HepG2 (cell line): Measurements from ENCODE around the gene EZH1. TPM values are rescaled to one million over a fixed set of nuclear protein-coding genes. Genes with fewer than 3 reads are reported as not detected.

Experiments used
- ARNT2 ChIP-seq: sonication (generic); formaldehyde crosslinking; IDR thresholded peaks from 2 replicates; pipeline ENCODE4 v1.8.0; 2022; ENCODE audit warnings: mild to moderate bottlenecking, low read depth, missing genetic modification reagents, moderate library complexity
- CEBPB ChIP-seq: IDR thresholded peaks from 2 replicates; pipeline ENCODE4 v1.6.1; 2011; ENCODE audit warnings: low read depth, low read length, improper control_type of control experiment, borderline replicate concordance
- CHCHD3 ChIP-seq: sonication (generic); formaldehyde crosslinking; IDR thresholded peaks from 2 replicates; pipeline ENCODE4 v1.8.0; 2022; ENCODE audit warnings: mild to moderate bottlenecking, missing genetic modification reagents, moderate library complexity
- MYNN ChIP-seq: sonication (generic); formaldehyde crosslinking; IDR thresholded peaks from 2 replicates; pipeline ENCODE4 v1.4.0; 2020; ENCODE audit warnings: mild to moderate bottlenecking, low read depth, missing genetic modification reagents
- MZF1 ChIP-seq: sonication (generic); formaldehyde crosslinking; IDR thresholded peaks from 2 replicates; pipeline ENCODE4 v1.8.1; 2023; ENCODE audit warnings: mild to moderate bottlenecking, missing genetic modification reagents, borderline replicate concordance
- PHF20 ChIP-seq: sonication (generic); formaldehyde crosslinking; IDR thresholded peaks from 2 replicates; pipeline ENCODE4 v1.5.0; 2020; ENCODE audit warnings: mild to moderate bottlenecking, missing genetic modification reagents
- PLSCR1 ChIP-seq: sonication (generic); formaldehyde crosslinking; IDR thresholded peaks from 2 replicates; pipeline ENCODE4 v1.5.0; 2020; ENCODE audit warnings: missing genetic modification reagents, mild to moderate bottlenecking, borderline replicate concordance
- RXRB ChIP-seq: IDR thresholded peaks from 2 replicates; pipeline ENCODE4 v1.6.1; 2016; ENCODE audit warnings: borderline replicate concordance, missing genetic modification reagents, missing compliant biosample characterization
- ZNF101 ChIP-seq: sonication (generic); formaldehyde crosslinking; IDR thresholded peaks from 2 replicates; pipeline ENCODE4 v1.4.0; 2020; ENCODE audit warnings: mild to moderate bottlenecking, low read depth, missing genetic modification reagents, borderline replicate concordance
- ZNF446 ChIP-seq: sonication (generic); formaldehyde crosslinking; IDR thresholded peaks from 2 replicates; pipeline ENCODE4 v1.5.0; 2020; ENCODE audit warnings: mild to moderate bottlenecking, missing genetic modification reagents
- ZNF574 ChIP-seq: sonication (generic); formaldehyde crosslinking; IDR thresholded peaks from 2 replicates; pipeline ENCODE4 v1.4.0; 2020; ENCODE audit warnings: missing genetic modification reagents
- polyA plus RNA-seq, 8 experiments: library from polyadenylated mRNA; depleted of rRNA in 3 of 8; stranded (reverse) in 7 of 8; unstranded in 1 of 8; fragments of >200 nt; fragmentation: Illumina TruSeq in 4 of 8; extraction: Trizol in 4 of 8; gene quantifications; 2 replicates each; pipeline versions ENCODE4 v1.2.1 to v1.2.3, GENCODE V29; 2011 to 2016; ENCODE audit warnings: low read depth in 4 of 8, missing spikeins in 1 of 8, mixed read lengths in 1 of 8; ENCODE audit not compliant: insufficient read depth in 1 of 8
- total RNA-seq, 5 experiments: library from RNA; depleted of rRNA; stranded (reverse); fragments of >200 nt; fragmentation: Illumina TruSeq; extraction: Trizol; gene quantifications; 2 replicates each; pipeline ENCODE4 v1.2.3, GENCODE V29; 2016; ENCODE audit warnings: low read depth in 1 of 5
- TF ChIP-seq, protein P1 (sequence below): sonication (generic); formaldehyde crosslinking; IDR thresholded peaks from 2 replicates; pipeline ENCODE4 v1.5.0; 2020; ENCODE audit warnings: missing genetic modification reagents
- TF ChIP-seq, protein P2 (sequence below): sonication (generic); formaldehyde crosslinking; IDR thresholded peaks from 2 replicates; pipeline ENCODE4 v1.5.0; 2020; ENCODE audit warnings: mild to moderate bottlenecking, missing genetic modification reagents, borderline replicate concordance

EZH1 gene
- total and polyA plus RNA-seq, 2 of the 13 experiments (the other 11 are each of a cell fraction or from before 2014, with no cell fraction given), result 11.6 to 24.0 TPM

GRCh38 chr17:42659079-42659931 is 85.5 kb downstream of the EZH1 start, which contains the start of gene TUBG2 (continued):
- TF ChIP-seq ZNF574 (CRISPR knock-in tag) (peak; percentile 77), MZF1 (CRISPR knock-in tag) (no peak), PLSCR1 (no peak), ZNF101 (CRISPR knock-in tag) (no peak), CEBPB (no peak), ZNF446 (CRISPR knock-in tag) (peak; percentile 64; the same call in 1 of the 2 replicates), CHCHD3 (0 out of 2 replicates have a peak, but pooled peaks have one; percentile 20), MYNN (0 out of 2 replicates have a peak, but pooled peaks have one; percentile 81), PHF20 (peak; percentile 29; the same call in 1 of the 2 replicates), RXRB (CRISPR knock-in tag) (peak; percentile 65), ARNT2 (CRISPR knock-in tag) (peak; percentile 49; the same call in 1 of the 2 replicates)
- TF ChIP-seq, protein P1, sequence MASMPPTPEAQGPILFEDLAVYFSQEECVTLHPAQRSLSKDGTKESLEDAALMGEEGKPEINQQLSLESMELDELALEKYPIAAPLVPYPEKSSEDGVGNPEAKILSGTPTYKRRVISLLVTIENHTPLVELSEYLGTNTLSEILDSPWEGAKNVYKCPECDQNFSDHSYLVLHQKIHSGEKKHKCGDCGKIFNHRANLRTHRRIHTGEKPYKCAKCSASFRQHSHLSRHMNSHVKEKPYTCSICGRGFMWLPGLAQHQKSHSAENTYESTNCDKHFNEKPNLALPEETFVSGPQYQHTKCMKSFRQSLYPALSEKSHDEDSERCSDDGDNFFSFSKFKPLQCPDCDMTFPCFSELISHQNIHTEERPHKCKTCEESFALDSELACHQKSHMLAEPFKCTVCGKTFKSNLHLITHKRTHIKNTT (CRISPR knock-in tag), result no peak
- TF ChIP-seq, protein P2, sequence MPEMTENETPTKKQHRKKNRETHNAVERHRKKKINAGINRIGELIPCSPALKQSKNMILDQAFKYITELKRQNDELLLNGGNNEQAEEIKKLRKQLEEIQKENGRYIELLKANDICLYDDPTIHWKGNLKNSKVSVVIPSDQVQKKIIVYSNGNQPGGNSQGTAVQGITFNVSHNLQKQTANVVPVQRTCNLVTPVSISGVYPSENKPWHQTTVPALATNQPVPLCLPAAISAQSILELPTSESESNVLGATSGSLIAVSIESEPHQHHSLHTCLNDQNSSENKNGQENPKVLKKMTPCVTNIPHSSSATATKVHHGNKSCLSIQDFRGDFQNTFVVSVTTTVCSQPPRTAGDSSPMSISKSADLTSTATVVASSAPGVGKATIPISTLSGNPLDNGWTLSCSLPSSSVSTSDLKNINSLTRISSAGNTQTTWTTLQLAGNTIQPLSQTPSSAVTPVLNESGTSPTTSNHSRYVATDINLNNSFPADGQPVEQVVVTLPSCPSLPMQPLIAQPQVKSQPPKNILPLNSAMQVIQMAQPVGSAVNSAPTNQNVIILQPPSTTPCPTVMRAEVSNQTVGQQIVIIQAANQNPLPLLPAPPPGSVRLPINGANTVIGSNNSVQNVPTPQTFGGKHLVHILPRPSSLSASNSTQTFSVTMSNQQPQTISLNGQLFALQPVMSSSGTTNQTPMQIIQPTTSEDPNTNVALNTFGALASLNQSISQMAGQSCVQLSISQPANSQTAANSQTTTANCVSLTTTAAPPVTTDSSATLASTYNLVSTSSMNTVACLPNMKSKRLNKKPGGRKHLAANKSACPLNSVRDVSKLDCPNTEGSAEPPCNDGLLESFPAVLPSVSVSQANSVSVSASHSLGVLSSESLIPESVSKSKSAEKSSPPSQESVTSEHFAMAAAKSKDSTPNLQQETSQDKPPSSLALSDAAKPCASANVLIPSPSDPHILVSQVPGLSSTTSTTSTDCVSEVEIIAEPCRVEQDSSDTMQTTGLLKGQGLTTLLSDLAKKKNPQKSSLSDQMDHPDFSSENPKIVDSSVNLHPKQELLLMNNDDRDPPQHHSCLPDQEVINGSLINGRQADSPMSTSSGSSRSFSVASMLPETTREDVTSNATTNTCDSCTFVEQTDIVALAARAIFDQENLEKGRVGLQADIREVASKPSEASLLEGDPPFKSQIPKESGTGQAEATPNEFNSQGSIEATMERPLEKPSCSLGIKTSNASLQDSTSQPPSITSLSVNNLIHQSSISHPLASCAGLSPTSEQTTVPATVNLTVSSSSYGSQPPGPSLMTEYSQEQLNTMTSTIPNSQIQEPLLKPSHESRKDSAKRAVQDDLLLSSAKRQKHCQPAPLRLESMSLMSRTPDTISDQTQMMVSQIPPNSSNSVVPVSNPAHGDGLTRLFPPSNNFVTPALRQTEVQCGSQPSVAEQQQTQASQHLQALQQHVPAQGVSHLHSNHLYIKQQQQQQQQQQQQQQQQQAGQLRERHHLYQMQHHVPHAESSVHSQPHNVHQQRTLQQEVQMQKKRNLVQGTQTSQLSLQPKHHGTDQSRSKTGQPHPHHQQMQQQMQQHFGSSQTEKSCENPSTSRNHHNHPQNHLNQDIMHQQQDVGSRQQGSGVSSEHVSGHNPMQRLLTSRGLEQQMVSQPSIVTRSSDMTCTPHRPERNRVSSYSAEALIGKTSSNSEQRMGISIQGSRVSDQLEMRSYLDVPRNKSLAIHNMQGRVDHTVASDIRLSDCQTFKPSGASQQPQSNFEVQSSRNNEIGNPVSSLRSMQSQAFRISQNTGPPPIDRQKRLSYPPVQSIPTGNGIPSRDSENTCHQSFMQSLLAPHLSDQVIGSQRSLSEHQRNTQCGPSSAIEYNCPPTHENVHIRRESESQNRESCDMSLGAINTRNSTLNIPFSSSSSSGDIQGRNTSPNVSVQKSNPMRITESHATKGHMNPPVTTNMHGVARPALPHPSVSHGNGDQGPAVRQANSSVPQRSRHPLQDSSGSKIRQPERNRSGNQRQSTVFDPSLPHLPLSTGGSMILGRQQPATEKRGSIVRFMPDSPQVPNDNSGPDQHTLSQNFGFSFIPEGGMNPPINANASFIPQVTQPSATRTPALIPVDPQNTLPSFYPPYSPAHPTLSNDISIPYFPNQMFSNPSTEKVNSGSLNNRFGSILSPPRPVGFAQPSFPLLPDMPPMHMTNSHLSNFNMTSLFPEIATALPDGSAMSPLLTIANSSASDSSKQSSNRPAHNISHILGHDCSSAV (CRISPR knock-in tag), result no peak
